SK-N-SH treated with all-trans-retinoic acid at 6 μM for 48 hours (cell line): ENCODE data around the gene CD55.

ENCODE experiments used
- BACH2 ChIP-seq: fragments of 250-450 bp; sonication (Bioruptor Pico); IDR thresholded peaks from 2 replicates; pipeline ENCODE4 v1.9.0; 2021; ENCODE audit warnings: mild to moderate bottlenecking, borderline replicate concordance
- CREB5 ChIP-seq: fragments of 250-450 bp; sonication (Bioruptor Pico); IDR thresholded peaks from 2 replicates; pipeline ENCODE4 v1.5.1; 2020; ENCODE audit warnings: low read depth, mild to moderate bottlenecking, moderate library complexity
- CSRNP3 ChIP-seq: fragments of 250-450 bp; sonication (Bioruptor Pico); IDR thresholded peaks from 2 replicates; pipeline ENCODE4 v1.5.1; 2021; ENCODE audit warnings: mild to moderate bottlenecking, moderate library complexity
- OSR1 ChIP-seq: fragments of 250-450 bp; sonication (Bioruptor Pico); IDR thresholded peaks from 2 replicates; pipeline ENCODE4 v1.8.0; 2022; ENCODE audit warnings: moderate library complexity, mild to moderate bottlenecking, inconsistent platforms
- PATZ1 ChIP-seq: fragments of 250-450 bp; sonication (Bioruptor Pico); IDR thresholded peaks from 2 replicates; pipeline ENCODE4 v1.8.0; 2020; ENCODE audit warnings: mild to moderate bottlenecking, moderate library complexity, borderline replicate concordance
- PPARA ChIP-seq: fragments of 250-450 bp; sonication (Bioruptor Pico); IDR thresholded peaks from 2 replicates; pipeline ENCODE4 v1.5.0; 2020; ENCODE audit warnings: mild to moderate bottlenecking, borderline replicate concordance
- RARB ChIP-seq: fragments of 250-450 bp; sonication (Bioruptor Pico); IDR thresholded peaks from 2 replicates; pipeline ENCODE4 v1.8.0; 2021; ENCODE audit warnings: mild to moderate bottlenecking, moderate library complexity
- ZC3H10 ChIP-seq: fragments of 250-450 bp; sonication (Bioruptor Pico); IDR thresholded peaks from 2 replicates; pipeline ENCODE4 v1.5.1; 2021; ENCODE audit warnings: mild to moderate bottlenecking, moderate library complexity
- ZFP30 ChIP-seq: fragments of 450-650 bp; formaldehyde crosslinking; IDR thresholded peaks from 2 replicates; pipeline ENCODE4 v1.5.0; 2022; ENCODE audit warnings: mild to moderate bottlenecking, moderate library complexity
- ZNF565 ChIP-seq: fragments of 450-650 bp; formaldehyde crosslinking; conservative IDR thresholded peaks from 2 replicates; pipeline ENCODE4 v1.5.0; 2020; ENCODE audit warnings: low read depth, mild to moderate bottlenecking, moderate library complexity
- ZNF70 ChIP-seq: fragments of 450-650 bp; formaldehyde crosslinking; IDR thresholded peaks from 2 replicates; pipeline ENCODE4 v1.5.0; 2020; ENCODE audit warnings: mild to moderate bottlenecking, moderate library complexity
- ZNF8 ChIP-seq: fragments of 450-650 bp; formaldehyde crosslinking; IDR thresholded peaks from 2 replicates; pipeline ENCODE4 v1.5.0; 2020; ENCODE audit warnings: mild to moderate bottlenecking, moderate library complexity
- TF ChIP-seq, protein P1 (sequence below): fragments of 250-450 bp; sonication (Bioruptor Pico); IDR thresholded peaks from 2 replicates; pipeline ENCODE4 v1.8.0; 2021; ENCODE audit warnings: low read depth, mild to moderate bottlenecking, moderate library complexity, borderline replicate concordance

DNA sequence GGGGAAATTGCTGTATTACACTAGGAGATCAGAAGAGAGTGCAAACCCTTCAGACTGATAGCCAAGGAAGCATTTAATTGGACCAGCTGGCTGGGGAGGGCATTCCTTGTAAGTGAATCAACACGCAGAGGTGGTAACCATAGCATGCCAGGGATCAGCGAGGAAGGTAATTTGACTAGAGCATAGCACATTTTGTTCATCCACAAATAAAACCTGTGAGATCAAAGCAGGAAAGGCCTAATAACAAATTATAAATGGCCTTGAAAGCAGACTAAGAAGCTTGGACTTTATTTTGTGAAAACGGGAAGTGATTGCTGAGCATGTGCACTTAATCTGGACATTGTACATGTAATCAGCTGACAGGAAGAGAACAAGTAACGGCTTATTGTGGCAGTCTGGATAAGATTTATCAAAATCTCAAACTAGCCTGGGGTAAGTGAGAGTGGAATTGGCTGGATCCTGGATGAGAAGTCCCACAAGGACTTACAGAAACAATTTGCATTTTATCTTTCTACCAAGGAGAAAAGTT, 11.7 kb upstream of the CD55 start:
- TF ChIP-seq PPARA (no peak), BACH2 (CRISPR knock-in tag) (no peak), CSRNP3 (CRISPR knock-in tag) (no peak), RARB (CRISPR knock-in tag) (no peak), ZC3H10 (no peak), OSR1 (CRISPR knock-in tag) (no peak), PATZ1 (CRISPR knock-in tag) (no peak), ZFP30 (CRISPR knock-in tag) (no peak), ZNF8 (no peak), CREB5 (CRISPR knock-in tag) (no peak), ZNF565 (CRISPR knock-in tag) (no peak), ZNF70 (CRISPR knock-in tag) (no peak)
- TF ChIP-seq, protein P1, sequence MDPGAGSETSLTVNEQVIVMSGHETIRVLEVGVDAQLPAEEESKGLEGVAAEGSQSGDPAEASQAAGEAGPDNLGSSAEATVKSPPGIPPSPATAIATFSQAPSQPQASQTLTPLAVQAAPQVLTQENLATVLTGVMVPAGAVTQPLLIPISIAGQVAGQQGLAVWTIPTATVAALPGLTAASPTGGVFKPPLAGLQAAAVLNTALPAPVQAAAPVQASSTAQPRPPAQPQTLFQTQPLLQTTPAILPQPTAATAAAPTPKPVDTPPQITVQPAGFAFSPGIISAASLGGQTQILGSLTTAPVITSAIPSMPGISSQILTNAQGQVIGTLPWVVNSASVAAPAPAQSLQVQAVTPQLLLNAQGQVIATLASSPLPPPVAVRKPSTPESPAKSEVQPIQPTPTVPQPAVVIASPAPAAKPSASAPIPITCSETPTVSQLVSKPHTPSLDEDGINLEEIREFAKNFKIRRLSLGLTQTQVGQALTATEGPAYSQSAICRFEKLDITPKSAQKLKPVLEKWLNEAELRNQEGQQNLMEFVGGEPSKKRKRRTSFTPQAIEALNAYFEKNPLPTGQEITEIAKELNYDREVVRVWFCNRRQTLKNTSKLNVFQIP (CRISPR knock-in tag), result no peak
